ENCODE data around the gene BCAS4. TPM values are rescaled to one million over a fixed set of nuclear protein-coding genes. Genes with fewer than 3 reads are reported as not detected.

BCAS4 gene
- total RNA-seq, 1 experiment from 2014 or later: 34.8 TPM

GRCh38 chr20:50774515-50774914 is 20.3 kb upstream of the BCAS4 start:
- ATAC-seq (no peak), DNase-seq (ENCODE audit: low read depth, low spot score) (no peak)
- peaks cover 11% of the 10 kb centered on the region; the same call in 1 of the 2 replicates for H3K4me1 ChIP-seq (ENCODE audit: control insufficient read depth, insufficient read depth, low read length)
- no peaks in the 10 kb centered on the region for H3K36me3 ChIP-seq (ENCODE audit: control insufficient read depth, insufficient read depth, low read length)
- POLR2A ChIA-PET: interaction anchor here (0.6 kb wide), 1 partner anchor 9 kb away, joined by 3 read pairs; no protein-coding TSS in a partner anchor
- in situ Hi-C loops (cut with HindIII; ENCODE audit: low pct_unique_long_range_greater_than_20kb, low sequenced_read_pairs): no loop called here
- H3K27me3 ChIP-seq (ENCODE audit: control insufficient read depth, insufficient read depth, low read length): no peaks in the 10 kb centered on the region
- intact Hi-C loops (cut with micrococcal nuclease; ENCODE audit: unreplicated experiment): no loop called here
- H3K27ac ChIP-seq (ENCODE audit: low read length): no peak overlapping the region
- TF ChIP-seq CTCF (IDR thresholded peaks at IDR 0.05) (no peak), POLR2AphosphoS5 (IDR thresholded peaks at IDR 0.05; ENCODE audit: low read depth, low read length) (no peak), REST (IDR thresholded peaks at IDR 0.05; ENCODE audit: insufficient read depth in 1 of 2, low read depth in 2 of 2, low read length in 1 of 2) (no peak), TCF7L2 (IDR thresholded peaks at IDR 0.05; ENCODE audit: low read depth, low read length) (no peak), SIN3A (IDR thresholded peaks at IDR 0.05; ENCODE audit: borderline replicate concordance, insufficient read depth, low read depth, low read length) (no peak)
- no TSS peak for BruUV-seq (replicated peaks)
- CTCF ChIA-PET: no interaction called here
- no peaks in the 10 kb centered on the region for H3K9me3 ChIP-seq (ENCODE audit: control insufficient read depth, insufficient read depth, low read depth, low read length)
- no peak overlapping the region for H3K4me3 ChIP-seq (ENCODE audit: low read depth in 2 of 2, low read length in 2 of 2)

GRCh38 chr20:50776122-50776817 is 18.6 kb upstream of the BCAS4 start:
- CTCF ChIA-PET: no interaction called here
- H3K27me3 ChIP-seq (ENCODE audit: control insufficient read depth, insufficient read depth, low read length): no peaks in the 10 kb centered on the region
- no peaks in the 10 kb centered on the region for H3K36me3 ChIP-seq (ENCODE audit: control insufficient read depth, insufficient read depth, low read length)
- in situ Hi-C loops (cut with HindIII; ENCODE audit: low pct_unique_long_range_greater_than_20kb, low sequenced_read_pairs): no loop called here
- no peak for TF ChIP-seq REST (IDR thresholded peaks at IDR 0.05; ENCODE audit: insufficient read depth in 1 of 2, low read depth in 2 of 2, low read length in 1 of 2)
- no peak for TF ChIP-seq SIN3A (IDR thresholded peaks at IDR 0.05; ENCODE audit: borderline replicate concordance, insufficient read depth, low read depth, low read length)
- no peak for TF ChIP-seq TCF7L2 (IDR thresholded peaks at IDR 0.05; ENCODE audit: low read depth, low read length)
- TF ChIP-seq POLR2AphosphoS5 (IDR thresholded peaks at IDR 0.05; ENCODE audit: low read depth, low read length): no peak
- TF ChIP-seq CTCF (IDR thresholded peaks at IDR 0.05): no peak
- H3K9me3 ChIP-seq (ENCODE audit: control insufficient read depth, insufficient read depth, low read depth, low read length): no peaks in the 10 kb centered on the region
- ATAC-seq (peak; percentile 40; the same call in 1 of the 2 replicates), DNase-seq (ENCODE audit: low read depth, low spot score) (no peak)
- BruUV-seq (replicated peaks): no TSS peak
- H3K27ac ChIP-seq (ENCODE audit: low read length): peak overlapping the region; percentile 62; the same call in 1 of the 2 replicates
- H3K4me1 ChIP-seq (ENCODE audit: control insufficient read depth, insufficient read depth, low read length): peaks cover 6% of the 10 kb centered on the region; the same call in 1 of the 2 replicates
- intact Hi-C loops (cut with micrococcal nuclease; ENCODE audit: unreplicated experiment): no loop called here
- POLR2A ChIA-PET: no interaction called here
- H3K4me3 ChIP-seq (ENCODE audit: low read depth in 2 of 2, low read length in 2 of 2): no peak overlapping the region

All from Panc1 (cell line).